ENCODE data around the gene HRH1.

HRH1 gene

DNA sequence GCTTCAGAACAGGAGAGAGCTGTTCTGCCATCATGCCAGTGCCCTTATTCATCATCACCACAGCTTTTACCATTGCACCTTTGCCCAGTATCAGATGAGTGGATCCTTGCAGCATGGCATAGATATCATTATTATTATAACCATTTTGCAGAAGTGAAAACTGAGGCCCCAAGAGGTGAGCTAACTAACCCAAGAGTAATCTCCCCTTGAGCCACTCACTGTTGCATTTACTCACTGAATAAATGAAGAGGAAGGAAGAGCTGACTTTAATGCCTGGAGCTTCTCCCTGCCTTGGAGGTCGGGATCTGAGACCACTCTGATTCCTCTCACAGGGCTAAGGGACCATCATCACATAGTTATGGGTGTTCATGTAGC, 32.0 kb downstream of the HRH1 start:
- Histone ChIP-seq H3K27ac (ENCODE audit: low read depth, low read length) (no peak overlapping the region), H3K9me3 (ENCODE audit: insufficient read depth, low read length) (no peaks in the 10 kb centered on the region), H3K27me3 (ENCODE audit: low read length) (no peaks in the 10 kb centered on the region), H2AFZ (ENCODE audit: low read depth, low read length, severe bottlenecking) (no peak overlapping the region), H3K4me3 (ENCODE audit: insufficient read depth, low read length, poor library complexity, severe bottlenecking) (no peak overlapping the region), H3K36me3 (ENCODE audit: low read length) (no peaks in the 10 kb centered on the region), H3K4me2 (ENCODE audit: low read depth, low read length, poor library complexity, severe bottlenecking) (no peak overlapping the region), H3K79me2 (ENCODE audit: insufficient read depth, low read length) (no peaks in the 10 kb centered on the region), H3F3A (ENCODE audit: insufficient read depth) (no peaks in the 10 kb centered on the region), H3K9me2 (replicated peaks; ENCODE audit: insufficient read depth, low read length) (no peaks in the 10 kb centered on the region), H3K9ac (ENCODE audit: low read length) (no peak overlapping the region), H4K20me1 (ENCODE audit: low read depth, low read length) (no peaks in the 10 kb centered on the region)
- TF ChIP-seq EZH2phosphoT487 (conservative IDR thresholded peaks at IDR 0.05; ENCODE audit: low read length) (no peak), CTCF (IDR thresholded peaks at IDR 0.05; ENCODE audit: insufficient read depth, low read length, poor library complexity, severe bottlenecking) (no peak)

DNA sequence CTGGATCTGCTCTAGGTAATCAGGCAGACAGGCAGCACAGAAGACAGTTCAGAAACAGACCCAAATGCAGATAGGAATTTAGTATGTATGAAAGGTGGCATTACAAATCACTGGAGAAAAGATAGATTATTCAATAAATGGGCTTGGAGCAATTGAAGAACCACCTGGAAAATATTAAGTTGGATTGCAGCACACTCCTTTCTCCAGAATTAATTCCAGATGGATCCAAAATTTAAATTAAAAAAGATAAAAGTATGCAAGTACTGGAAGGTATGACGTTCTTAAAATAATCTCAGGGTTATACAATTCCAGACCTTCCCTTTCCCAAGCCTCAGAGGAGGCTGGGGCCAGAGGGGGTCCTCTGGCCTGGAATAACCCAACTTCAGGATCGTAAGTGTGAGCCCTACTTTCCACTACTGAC, 32.5 kb downstream of the HRH1 start:
- Histone ChIP-seq H3K9me2 (replicated peaks; ENCODE audit: insufficient read depth, low read length) (no peaks in the 10 kb centered on the region), H3F3A (ENCODE audit: insufficient read depth) (no peaks in the 10 kb centered on the region), H4K20me1 (ENCODE audit: low read depth, low read length) (no peaks in the 10 kb centered on the region), H3K36me3 (ENCODE audit: low read length) (no peaks in the 10 kb centered on the region), H3K4me2 (ENCODE audit: low read depth, low read length, poor library complexity, severe bottlenecking) (no peak overlapping the region), H3K27ac (ENCODE audit: low read depth, low read length) (no peak overlapping the region), H3K27me3 (ENCODE audit: low read length) (no peaks in the 10 kb centered on the region), H2AFZ (ENCODE audit: low read depth, low read length, severe bottlenecking) (no peak overlapping the region), H3K79me2 (ENCODE audit: insufficient read depth, low read length) (no peaks in the 10 kb centered on the region), H3K9me3 (ENCODE audit: insufficient read depth, low read length) (no peaks in the 10 kb centered on the region), H3K9ac (ENCODE audit: low read length) (no peak overlapping the region), H3K4me3 (ENCODE audit: insufficient read depth, low read length, poor library complexity, severe bottlenecking) (no peak overlapping the region)
- TF ChIP-seq CTCF (IDR thresholded peaks at IDR 0.05; ENCODE audit: insufficient read depth, low read length, poor library complexity, severe bottlenecking) = no peak
- no peak for TF ChIP-seq EZH2phosphoT487 (conservative IDR thresholded peaks at IDR 0.05; ENCODE audit: low read length)

DNA sequence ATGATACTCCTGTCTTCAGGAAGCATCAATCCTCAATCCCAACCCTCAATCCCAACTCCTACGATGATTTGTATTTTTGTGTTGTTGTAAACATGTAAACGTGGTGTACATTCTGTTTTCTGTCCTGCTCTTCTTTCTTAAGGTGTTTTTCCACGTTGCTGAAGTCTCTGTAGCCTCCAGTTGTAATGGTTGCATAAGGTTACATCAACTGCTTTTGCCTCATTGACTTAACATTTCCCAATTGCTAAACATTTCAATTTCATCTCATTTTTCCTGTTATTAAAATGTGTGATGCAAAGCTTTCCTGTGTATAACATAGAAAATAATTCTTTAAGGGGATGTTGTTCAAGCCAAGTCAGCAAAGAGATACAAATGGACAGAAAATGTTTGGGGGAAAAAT, 33.4 kb downstream of the HRH1 start:
- Histone ChIP-seq H3F3A (ENCODE audit: insufficient read depth) (no peaks in the 10 kb centered on the region), H3K36me3 (ENCODE audit: low read length) (no peaks in the 10 kb centered on the region), H3K9me2 (replicated peaks; ENCODE audit: insufficient read depth, low read length) (no peaks in the 10 kb centered on the region), H3K4me3 (ENCODE audit: insufficient read depth, low read length, poor library complexity, severe bottlenecking) (no peak overlapping the region), H2AFZ (ENCODE audit: low read depth, low read length, severe bottlenecking) (no peak overlapping the region), H4K20me1 (ENCODE audit: low read depth, low read length) (no peaks in the 10 kb centered on the region), H3K4me2 (ENCODE audit: low read depth, low read length, poor library complexity, severe bottlenecking) (no peak overlapping the region), H3K9ac (ENCODE audit: low read length) (no peak overlapping the region), H3K79me2 (ENCODE audit: insufficient read depth, low read length) (no peaks in the 10 kb centered on the region), H3K27me3 (ENCODE audit: low read length) (no peaks in the 10 kb centered on the region), H3K9me3 (ENCODE audit: insufficient read depth, low read length) (no peaks in the 10 kb centered on the region), H3K27ac (ENCODE audit: low read depth, low read length) (no peak overlapping the region)
- TF ChIP-seq CTCF (IDR thresholded peaks at IDR 0.05; ENCODE audit: insufficient read depth, low read length, poor library complexity, severe bottlenecking) (no peak), EZH2phosphoT487 (conservative IDR thresholded peaks at IDR 0.05; ENCODE audit: low read length) (no peak)

DNA sequence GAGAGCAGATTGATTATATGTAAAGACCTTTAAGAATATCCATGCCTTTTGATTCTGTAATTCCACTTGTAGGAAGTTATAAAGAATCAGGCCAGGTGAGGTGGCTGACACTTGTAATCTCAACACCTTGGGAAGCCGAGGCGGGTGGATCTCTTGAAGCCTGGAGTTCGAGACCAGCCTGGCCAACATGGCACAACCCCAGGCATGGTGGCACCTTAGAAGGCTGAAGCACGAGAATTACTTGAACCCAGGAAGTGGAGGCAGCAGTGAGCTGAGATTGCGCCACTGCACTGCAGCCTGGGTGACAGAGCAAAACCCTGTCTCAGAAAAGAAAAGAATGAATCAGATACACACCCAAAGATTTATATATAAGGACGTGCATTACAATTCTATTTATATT, 33.9 kb downstream of the HRH1 start:
- H3K9me2 ChIP-seq (replicated peaks; ENCODE audit: insufficient read depth, low read length) = no peaks in the 10 kb centered on the region
- TF ChIP-seq EZH2phosphoT487 (conservative IDR thresholded peaks at IDR 0.05; ENCODE audit: low read length) (no peak), CTCF (IDR thresholded peaks at IDR 0.05; ENCODE audit: insufficient read depth, low read length, poor library complexity, severe bottlenecking) (no peak)
- no peaks in the 10 kb centered on the region for H4K20me1 ChIP-seq (ENCODE audit: low read depth, low read length)
- no peaks in the 10 kb centered on the region for H3K27me3 ChIP-seq (ENCODE audit: low read length)
- no peak overlapping the region for H3K27ac ChIP-seq (ENCODE audit: low read depth, low read length)
- no peaks in the 10 kb centered on the region for H3F3A ChIP-seq (ENCODE audit: insufficient read depth)
- no peak overlapping the region for H3K4me2 ChIP-seq (ENCODE audit: low read depth, low read length, poor library complexity, severe bottlenecking)
- H3K4me3 ChIP-seq (ENCODE audit: insufficient read depth, low read length, poor library complexity, severe bottlenecking) = no peak overlapping the region
- H3K9ac ChIP-seq (ENCODE audit: low read length) = no peak overlapping the region
- H3K79me2 ChIP-seq (ENCODE audit: insufficient read depth, low read length) = no peaks in the 10 kb centered on the region
- H3K9me3 ChIP-seq (ENCODE audit: insufficient read depth, low read length) = no peaks in the 10 kb centered on the region
- no peak overlapping the region for H2AFZ ChIP-seq (ENCODE audit: low read depth, low read length, severe bottlenecking)
- no peaks in the 10 kb centered on the region for H3K36me3 ChIP-seq (ENCODE audit: low read length)
